Adrenal gland (tissue), 5 donors: ENCODE results near the gene DELE1.

Source experiments
- CTCF ChIP-seq, 6 experiments: fragments of 450-650 bp in 4 of 6; fragments of 200-600 bp in 2 of 6; sonication (generic) in 1 of 6; IDR thresholded peaks; 1 replicate in 5 of 6; 2 replicates in 1 of 6; pipeline versions ENCODE4 v1.5.1 to v1.8.0; 2016 to 2021; ENCODE audit warnings: antibody characterized with exemption in 6 of 6, mild to moderate bottlenecking in 2 of 6, moderate library complexity in 1 of 6
- POLR2A ChIP-seq, 2 donors: fragments of 450-650 bp; IDR thresholded peaks; one replicate each; pipeline ENCODE4 v1.6.1; 2017; ENCODE audit warnings: antibody characterized with exemption in 2 of 2, mild to moderate bottlenecking in 2 of 2, moderate library complexity in 1 of 2
- donor health status: DM: no; HTN: no; CAD: no.

GRCh38 chr5:141875795-141876627 is 47.7 kb upstream of the DELE1 start:
- TF ChIP-seq CTCF (IDR thresholded peaks at IDR 0.05) = no peak
- TF ChIP-seq POLR2A (IDR thresholded peaks at IDR 0.05) = no peak
